Retina (tissue), 1 donor: ENCODE measurements around the gene CEP72.
"Not testable (repeated sequence)": the region's sequence is repeated elsewhere in the genome, so short reads cannot be mapped to it uniquely, and the experiment has no call there.

Experiments
- DNase-seq: peaks from one replicate; pipeline ENCODE4 v3.0.0-alpha.2; 2016

Gene CEP72

GRCh38 chr5:673831-674629, 61.9 kb downstream of the CEP72 start:
- DNase-seq = peak; percentile 44

GRCh38 chr5:674630-675011, 62.5 kb downstream of the CEP72 start:
- no peak for DNase-seq

DNA sequence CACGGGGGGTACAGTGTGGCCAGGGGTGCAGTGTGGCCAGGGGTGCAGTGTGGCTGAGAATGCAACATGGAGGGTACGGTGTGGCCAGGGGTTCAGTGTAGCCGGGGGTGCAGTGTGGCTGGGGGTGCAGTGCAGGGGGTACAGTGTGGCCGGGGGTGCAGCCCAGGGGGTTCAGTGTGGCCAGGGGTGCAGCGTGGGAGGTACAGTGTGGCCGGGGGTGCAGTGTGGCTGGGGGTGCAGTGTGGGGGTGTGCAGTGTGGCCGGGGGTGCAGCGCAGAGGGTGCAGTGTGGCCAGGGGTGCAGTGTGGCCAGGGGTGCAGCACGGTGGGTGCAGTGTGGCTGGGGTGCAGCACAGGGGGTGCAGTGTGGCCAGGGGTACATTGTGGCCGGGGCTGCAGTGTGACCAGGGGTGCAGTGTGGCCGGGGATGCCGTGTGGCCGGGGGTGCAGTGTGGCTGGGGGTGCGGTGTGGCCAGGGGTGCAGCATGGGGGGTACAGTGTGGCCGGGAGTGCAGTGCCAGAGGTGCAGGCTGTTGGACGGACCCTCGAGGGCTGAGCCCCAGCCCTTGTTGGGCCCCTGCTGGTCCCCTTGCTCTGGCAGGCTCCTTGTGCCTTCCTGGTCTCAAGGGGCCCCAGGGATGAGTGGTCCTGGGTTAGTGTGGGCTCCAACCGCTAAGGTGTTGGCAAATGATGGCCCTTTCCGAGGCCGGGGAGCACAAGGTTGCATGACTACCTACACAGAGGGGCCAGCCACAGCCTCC, 63.2 kb downstream of the CEP72 start:
- no peak for DNase-seq

DNA sequence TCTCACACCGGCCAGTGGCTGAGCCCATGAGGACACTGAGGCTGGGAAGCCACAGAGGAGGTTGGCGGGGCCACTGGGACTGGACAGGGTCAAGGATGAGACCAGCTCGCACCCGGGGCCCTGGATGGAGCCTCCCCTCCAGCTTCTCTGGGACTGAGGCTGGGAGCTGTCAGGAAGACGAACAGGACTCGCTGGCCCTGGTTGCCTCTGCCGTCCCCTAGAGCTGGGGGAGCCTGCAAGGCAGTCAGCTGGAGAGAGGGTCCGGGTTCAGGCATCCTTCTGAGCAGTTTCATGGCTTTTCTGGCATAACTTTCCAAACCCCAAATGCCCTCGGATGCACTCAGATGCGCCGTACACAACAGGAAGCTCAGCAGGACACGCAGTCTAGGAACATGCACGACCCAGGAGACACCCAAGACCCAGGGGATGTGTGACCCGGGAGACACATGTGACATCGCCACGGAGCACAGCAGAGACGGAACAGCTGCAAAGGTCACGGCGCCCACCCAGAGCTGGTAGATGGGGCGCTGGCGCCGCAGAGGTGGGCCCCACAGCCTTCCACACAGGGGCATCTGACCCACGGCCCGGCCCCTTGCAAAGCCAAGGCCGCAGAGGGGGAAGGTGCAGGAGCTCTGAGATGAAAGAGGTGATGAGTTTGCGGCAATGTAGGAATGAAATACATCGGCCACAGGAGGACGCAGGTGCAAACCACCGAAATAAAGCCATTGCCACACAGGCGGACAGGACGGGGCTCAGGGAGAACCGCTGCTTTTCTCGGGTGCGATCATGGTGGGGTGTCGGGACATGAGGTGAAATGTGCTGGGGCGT, 63.9 kb downstream of the CEP72 start:
- no peak for DNase-seq

DNA sequence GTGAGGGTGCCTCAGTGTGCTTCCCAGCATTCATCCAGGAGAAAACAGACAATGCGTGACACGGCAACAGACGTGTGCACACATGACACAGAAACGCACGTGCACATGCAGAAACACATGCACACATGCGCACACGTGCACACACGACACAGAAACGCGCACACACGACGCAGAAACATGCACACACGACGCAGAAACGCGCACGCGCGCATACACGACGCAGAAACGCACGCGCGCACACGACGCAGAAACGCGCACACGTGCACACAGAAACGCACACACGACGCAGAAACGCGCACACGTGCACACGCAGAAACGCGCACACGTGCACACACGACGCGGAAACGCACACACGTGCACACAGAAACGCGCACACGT, 64.5 kb downstream of the CEP72 start:
- no peak for DNase-seq

DNA sequence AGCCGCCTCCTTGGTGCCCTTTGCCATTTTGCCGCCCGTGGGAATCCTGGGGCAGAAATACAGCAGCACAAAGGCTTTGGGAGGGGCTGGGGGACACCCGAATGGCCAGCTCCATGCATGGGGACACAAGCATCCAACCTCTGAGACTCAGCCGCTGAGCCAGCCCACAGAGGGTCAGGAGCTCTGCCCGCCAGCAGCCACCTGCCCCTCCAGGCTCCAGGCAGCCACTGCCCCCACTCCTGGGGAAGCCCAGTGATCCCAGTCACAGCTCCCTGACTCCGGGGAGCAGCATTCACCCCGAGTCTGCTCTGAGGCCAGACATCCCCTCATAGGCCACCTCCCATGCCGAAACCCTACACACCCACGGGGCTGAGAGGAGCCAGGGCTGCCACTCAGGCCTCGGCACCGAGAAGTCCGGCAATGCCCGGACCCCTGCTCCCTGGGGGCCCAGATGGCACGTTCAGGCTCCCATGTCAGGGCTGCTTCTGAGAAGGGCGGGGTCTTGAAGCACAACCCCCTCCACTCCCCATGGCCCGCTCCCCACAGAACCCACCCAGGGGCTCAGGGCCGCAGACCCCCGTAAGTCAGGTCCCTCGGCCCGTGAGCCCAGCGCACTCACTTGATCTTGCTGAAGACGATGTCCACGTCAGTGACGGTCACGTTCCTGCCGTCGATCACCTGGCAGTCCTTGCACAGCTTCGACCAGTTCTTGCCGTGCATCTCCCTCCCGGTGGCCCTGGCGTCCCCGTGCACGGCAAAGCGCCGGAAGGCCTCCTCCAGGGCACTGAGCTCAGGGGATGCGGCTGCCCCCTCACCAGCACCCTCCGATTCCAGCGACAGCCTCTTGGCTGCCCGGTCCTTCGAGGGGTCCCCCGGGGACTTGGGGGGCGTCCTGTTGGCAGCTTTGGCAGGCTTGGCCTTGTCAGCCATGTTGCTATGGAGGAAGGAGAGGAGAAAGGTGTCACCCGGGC, 65.3 kb downstream of the CEP72 start:
- DNase-seq = no peak

DNA sequence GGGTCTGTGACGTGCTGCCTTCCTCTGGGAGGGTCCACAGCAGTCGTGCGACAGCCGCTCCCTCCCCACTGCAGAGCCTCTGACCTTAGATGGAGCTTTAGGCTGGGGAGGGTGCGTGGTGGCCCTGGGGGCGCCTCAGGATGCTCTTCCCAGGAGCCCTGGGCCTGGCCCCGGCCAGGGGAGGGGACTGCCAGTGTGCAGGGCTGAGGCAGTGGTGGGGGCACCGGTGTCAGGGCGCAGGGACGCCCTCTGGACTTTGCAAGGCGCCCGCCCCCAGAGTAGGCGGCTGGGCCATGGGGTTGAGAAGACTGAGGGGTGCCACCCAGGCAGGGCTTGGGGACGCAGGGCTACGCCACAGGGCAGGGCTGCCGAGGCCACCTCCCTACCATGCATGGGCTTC, 66.4 kb downstream of the CEP72 start:
- not testable (repeated sequence) for DNase-seq

DNA sequence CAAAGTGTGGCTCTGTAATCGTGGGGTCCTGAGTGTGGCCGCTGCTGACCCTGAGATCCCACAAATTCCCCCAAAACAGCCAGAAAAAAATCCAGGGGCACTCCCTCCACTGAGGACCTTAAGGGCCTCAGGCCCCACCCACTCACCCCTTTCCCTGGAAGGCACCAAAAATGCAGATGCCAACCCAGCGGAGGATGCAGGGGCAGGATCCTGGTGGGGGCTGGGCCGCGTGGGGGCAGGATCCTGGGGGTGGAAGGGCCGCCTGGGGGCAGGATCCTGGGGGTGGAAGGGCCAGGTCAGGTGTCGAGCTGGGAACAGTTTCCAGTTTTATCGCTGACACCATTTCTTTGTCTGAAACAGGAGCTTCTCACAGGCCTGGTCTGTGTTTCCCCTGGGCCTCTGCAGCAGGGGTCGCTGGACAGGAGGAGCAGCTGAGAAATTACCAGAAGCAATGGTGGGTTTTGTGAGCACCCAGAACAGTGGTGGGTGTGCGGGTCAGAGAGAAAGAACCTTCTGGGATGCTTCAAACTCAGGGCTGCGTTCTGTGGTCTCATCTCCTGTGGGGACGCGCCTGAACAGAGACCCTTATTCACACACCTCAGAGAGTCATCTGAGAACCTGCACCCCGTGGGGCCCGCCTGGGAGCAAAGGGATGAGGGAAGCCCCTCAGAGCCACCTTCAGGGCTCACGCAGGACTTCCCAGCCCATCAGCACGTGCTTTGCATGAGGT, 67.2 kb downstream of the CEP72 start:
- not testable (repeated sequence) for DNase-seq

DNA sequence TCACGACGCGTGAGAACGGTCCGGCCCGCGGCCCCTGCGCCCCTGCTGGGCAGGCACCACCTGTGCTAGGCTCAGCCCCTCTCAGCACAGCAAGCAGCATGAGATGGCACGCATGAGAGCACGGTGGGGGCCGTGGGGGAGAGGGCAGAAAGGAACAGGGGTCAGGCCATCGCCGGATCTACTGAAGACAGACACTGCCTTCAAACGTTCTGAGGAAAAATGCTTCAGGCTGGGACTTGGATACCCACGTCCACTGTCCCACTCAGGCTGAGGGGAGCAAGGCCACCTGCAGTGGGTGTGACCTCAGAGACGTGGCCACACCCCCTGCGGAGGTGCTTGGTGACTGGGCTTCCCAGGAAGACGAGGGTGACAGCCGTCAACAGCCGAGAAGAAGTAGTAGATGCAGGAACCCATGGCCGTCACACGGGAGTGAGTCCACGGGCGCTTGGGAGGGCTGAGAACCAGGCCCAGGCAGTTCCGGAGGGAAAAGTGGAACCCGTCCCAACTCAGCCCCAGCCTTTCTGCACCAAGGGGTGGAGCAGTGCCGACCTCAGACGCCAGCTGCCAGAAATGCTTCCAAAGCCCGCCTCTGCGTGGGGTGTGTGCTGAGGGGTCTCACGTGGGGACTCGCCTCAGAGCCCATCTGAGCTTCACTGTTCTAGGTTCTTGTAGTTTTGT, 68.1 kb downstream of the CEP72 start:
- not testable (repeated sequence) for DNase-seq

DNA sequence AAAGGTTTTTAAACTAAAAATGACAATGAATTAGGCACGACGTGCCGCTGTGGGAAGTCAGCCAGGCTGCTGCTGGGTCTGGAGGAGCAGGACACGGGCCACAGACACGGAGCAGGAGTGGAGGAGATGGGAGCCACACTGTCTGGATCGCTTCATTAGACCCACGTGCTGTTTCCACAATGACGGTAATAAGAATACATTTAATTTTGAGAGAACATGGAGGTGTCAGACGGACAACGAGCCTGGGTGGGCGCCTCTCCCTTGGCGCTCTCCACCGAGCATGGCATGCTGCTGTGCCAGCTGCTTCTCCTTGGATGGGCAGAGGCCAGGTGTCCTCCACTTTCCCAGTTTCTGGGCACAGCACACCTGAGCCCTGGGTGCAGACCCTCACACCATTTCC, 68.7 kb downstream of the CEP72 start:
- not testable (repeated sequence) for DNase-seq

DNA sequence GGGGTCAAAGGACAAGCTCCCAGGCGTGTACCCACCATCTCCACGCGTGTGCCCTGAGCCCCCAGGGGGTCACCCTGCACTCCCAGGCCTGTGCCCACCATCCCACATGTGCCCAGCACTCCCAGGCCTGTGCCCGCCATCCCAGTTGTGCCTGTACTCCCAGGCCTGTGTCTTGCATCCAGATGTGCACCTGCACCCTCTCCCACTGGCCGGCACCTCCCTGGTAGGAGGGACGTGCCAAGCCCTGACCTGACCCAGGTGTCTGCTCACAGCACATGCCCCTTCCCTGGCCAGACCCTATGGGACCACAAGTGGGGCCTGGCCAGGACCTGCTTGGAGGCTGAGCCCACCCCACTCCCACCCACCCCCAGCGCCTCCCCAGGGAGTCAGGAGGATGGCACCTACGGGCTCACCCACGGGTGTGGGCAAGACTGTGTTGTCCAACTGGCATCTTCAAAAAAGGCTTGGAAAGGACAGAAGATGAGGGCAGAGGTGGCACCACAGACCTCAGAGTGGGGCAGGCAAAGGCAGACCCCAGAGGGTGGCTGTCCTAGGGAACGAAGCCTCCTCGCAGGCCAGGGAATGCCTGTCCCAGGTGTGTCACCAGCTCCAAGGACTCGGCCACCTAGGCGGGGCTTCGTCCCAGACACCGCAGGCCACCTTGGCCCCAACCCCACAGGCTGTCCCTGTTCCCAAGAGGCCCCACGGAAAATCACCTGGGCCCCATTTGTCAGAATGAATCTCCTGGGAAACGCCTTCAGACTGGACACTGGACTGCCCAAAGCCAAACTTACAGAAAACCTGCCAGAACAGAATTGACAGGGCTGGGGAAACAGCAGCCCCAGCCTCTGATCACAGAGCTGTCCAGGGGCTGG, 69.4 kb downstream of the CEP72 start:
- DNase-seq = not testable (repeated sequence)

- DNase-seq = not testable (repeated sequence)
Observed at GRCh38 chr5:682216-682615, 70.1 kb downstream of the CEP72 start.

- not testable (repeated sequence) for DNase-seq
Observed at GRCh38 chr5:682651-683358, 70.7 kb downstream of the CEP72 start.

DNA sequence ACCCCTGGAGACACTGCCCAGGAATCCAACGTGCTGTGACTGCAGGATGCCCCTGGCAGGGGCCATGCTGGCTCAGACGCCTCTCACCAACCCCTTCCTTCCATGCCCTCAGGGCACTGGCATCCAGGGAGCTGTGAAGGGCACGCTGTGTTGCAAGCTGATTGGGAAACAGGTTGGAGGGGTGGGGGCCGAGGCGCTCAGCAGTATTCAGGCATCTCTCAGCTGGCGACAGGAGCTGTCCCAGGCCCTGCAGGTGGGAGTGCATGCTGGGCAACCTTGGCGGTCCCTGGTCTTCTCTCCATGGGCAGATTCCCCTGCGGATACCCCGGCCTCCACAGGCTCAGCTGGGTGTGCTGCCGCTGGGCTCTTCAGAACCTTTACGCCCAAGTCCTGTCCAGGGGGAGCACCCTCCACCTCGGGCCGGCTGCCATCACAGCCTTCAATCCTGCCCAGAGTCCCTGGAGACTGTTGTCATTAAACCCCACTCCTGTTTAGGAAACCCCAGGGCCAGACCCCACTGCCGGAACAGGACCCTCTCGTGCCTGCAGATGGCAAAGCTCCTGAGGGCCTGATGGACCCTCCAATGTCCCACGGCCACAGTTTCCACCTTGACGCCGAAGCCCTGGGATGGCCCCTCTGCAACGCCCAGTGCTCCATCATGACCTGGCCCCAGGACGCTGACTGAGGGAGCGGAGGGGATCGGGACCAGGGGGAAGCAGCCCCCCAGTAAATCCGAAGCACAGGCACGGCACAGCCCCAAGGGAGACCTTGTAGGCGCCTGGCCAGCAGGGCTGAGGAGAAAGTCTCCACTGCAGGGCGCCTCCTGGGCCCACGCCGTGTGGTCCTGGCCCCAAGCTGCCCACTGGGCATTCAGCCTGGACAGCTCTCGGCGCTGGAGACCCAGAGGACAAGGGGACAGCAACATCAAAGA, 71.7 kb downstream of the CEP72 start:
- no peak for DNase-seq

- no peak for DNase-seq
Observed at GRCh38 chr5:684751-685216, 72.6 kb downstream of the CEP72 start.

GRCh38 chr5:685262-686171, 73.4 kb downstream of the CEP72 start:
- no peak for DNase-seq

DNA sequence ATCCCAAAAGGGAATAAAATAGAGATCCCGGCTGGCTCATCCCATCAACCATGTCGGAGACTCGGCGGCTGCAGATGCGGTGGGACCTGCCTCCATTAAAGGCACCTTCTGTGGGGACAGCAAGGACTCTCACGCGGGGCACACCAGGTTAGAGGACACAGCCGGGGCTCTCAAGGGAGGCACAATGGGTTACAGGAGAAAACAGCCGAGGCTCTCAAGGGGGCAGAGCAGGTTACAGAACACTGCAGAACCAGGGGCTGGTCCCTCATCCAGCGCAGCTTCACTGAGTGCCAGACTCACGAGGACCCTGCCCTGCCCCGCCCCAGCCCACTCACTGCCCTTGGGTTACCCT, 74.0 kb downstream of the CEP72 start:
- not testable (repeated sequence) for DNase-seq
